H7 (cell line): ENCODE results near the gene LGALS9C. TPM values are rescaled to one million over a fixed set of nuclear protein-coding genes. Genes with fewer than 3 reads are reported as not detected.
"Not testable (repeated sequence)": the region's sequence is repeated elsewhere in the genome, so short reads cannot be mapped to it uniquely, and the experiment has no call there.

ENCODE experiments used
- DNase-seq: peaks from one replicate; pipeline ENCODE4 v3.0.0; 2012
- H3K27me3 ChIP-seq: 2 replicates; pipeline ENCODE4 v1.6.0; 2011; ENCODE audit warnings: mild to moderate bottlenecking, low read length; ENCODE audit not compliant: control insufficient read depth, insufficient read depth
- H3K36me3 ChIP-seq: replicated peaks from 2 replicates; pipeline ENCODE4 v1.5.1; 2011; ENCODE audit warnings: low read length; ENCODE audit not compliant: control insufficient read depth, insufficient read depth
- H3K4me3 ChIP-seq: 2 replicates; pipeline ENCODE4 v1.5.1; 2011; ENCODE audit warnings: low read depth, mild to moderate bottlenecking, control low read depth, low read length, moderate library complexity; ENCODE audit not compliant: insufficient read depth
- total RNA-seq: library from RNA; depleted of rRNA; stranded (reverse); fragments of >200 nt; shearing (Covaris generic); gene quantifications from 2 replicates; pipeline ENCODE4 v1.2.3, GENCODE V29; 2014

LGALS9C gene
- total RNA-seq, 1 experiment from 2014 or later: not detected

- not testable (repeated sequence) for H3K36me3 ChIP-seq
Measured at GRCh38 chr17:18494250-18494768, 17.7 kb downstream of the LGALS9C start.

GRCh38 chr17:18497044-18497443 lies 20.5 kb downstream of the LGALS9C start:
- not testable (repeated sequence) for H3K36me3 ChIP-seq, H3K4me3 ChIP-seq, DNase-seq, H3K27me3 ChIP-seq

More at GRCh38 chr17:18494250-18494768, 17.7 kb downstream of the LGALS9C start:
- H3K4me3 ChIP-seq, DNase-seq, H3K27me3 ChIP-seq: not testable (repeated sequence)

- not testable (repeated sequence) for H3K4me3 ChIP-seq, DNase-seq, H3K27me3 ChIP-seq
Measured at GRCh38 chr17:18499100-18499499, 22.5 kb downstream of the LGALS9C start.

GRCh38 chr17:18499756-18500155 lies 23.2 kb downstream of the LGALS9C start:
- DNase-seq, H3K27me3 ChIP-seq, H3K36me3 ChIP-seq, H3K4me3 ChIP-seq: not testable (repeated sequence)

More at GRCh38 chr17:18499100-18499499, 22.5 kb downstream of the LGALS9C start:
- not testable (repeated sequence) for H3K36me3 ChIP-seq

- not testable (repeated sequence) for DNase-seq, H3K27me3 ChIP-seq
Measured at GRCh38 chr17:18500281-18500680, 23.7 kb downstream of the LGALS9C start.

GRCh38 chr17:18500816-18501215 lies 24.2 kb downstream of the LGALS9C start:
- not testable (repeated sequence) for H3K27me3 ChIP-seq, H3K4me3 ChIP-seq, DNase-seq, H3K36me3 ChIP-seq

More at GRCh38 chr17:18500281-18500680, 23.7 kb downstream of the LGALS9C start:
- not testable (repeated sequence) for H3K36me3 ChIP-seq, H3K4me3 ChIP-seq

GRCh38 chr17:18503221-18503620 lies 26.6 kb downstream of the LGALS9C start:
- not testable (repeated sequence) for DNase-seq, H3K27me3 ChIP-seq, H3K36me3 ChIP-seq, H3K4me3 ChIP-seq

- H3K4me3 ChIP-seq, DNase-seq: not testable (repeated sequence)
Measured at GRCh38 chr17:18507729-18508128, 31.1 kb downstream of the LGALS9C start.

GRCh38 chr17:18508667-18509066 lies 32.1 kb downstream of the LGALS9C start:
- not testable (repeated sequence) for H3K36me3 ChIP-seq, H3K4me3 ChIP-seq, DNase-seq, H3K27me3 ChIP-seq

More at GRCh38 chr17:18507729-18508128, 31.1 kb downstream of the LGALS9C start:
- H3K36me3 ChIP-seq, H3K27me3 ChIP-seq: not testable (repeated sequence)

GRCh38 chr17:18521100-18521499 lies 44.5 kb downstream of the LGALS9C start:
- not testable (repeated sequence) for H3K36me3 ChIP-seq, H3K4me3 ChIP-seq, H3K27me3 ChIP-seq, DNase-seq

- not testable (repeated sequence) for H3K4me3 ChIP-seq, DNase-seq, H3K36me3 ChIP-seq, H3K27me3 ChIP-seq
Measured at GRCh38 chr17:18525015-18525414, 48.4 kb downstream of the LGALS9C start.

GRCh38 chr17:18526168-18526800 lies 49.7 kb downstream of the LGALS9C start:
- not testable (repeated sequence) for H3K4me3 ChIP-seq, H3K27me3 ChIP-seq, H3K36me3 ChIP-seq, DNase-seq

- DNase-seq, H3K36me3 ChIP-seq, H3K4me3 ChIP-seq, H3K27me3 ChIP-seq: not testable (repeated sequence)
Measured at GRCh38 chr17:18527354-18527753, 50.8 kb downstream of the LGALS9C start.

GRCh38 chr17:18528435-18528834 lies 51.8 kb downstream of the LGALS9C start:
- DNase-seq, H3K27me3 ChIP-seq, H3K4me3 ChIP-seq, H3K36me3 ChIP-seq: not testable (repeated sequence)

GRCh38 chr17:18528899-18529500 lies 52.4 kb downstream of the LGALS9C start:
- not testable (repeated sequence) for DNase-seq, H3K4me3 ChIP-seq, H3K27me3 ChIP-seq, H3K36me3 ChIP-seq
